NT2/D1 (cell line): Measurements from ENCODE around the gene HAAO.

ENCODE experiments used
- SUZ12 ChIP-seq: IDR thresholded peaks from 2 replicates; pipeline ENCODE4 v1.6.1; 2011; ENCODE audit not compliant: insufficient read length, insufficient read depth; ENCODE audit errors: extremely low read depth
- YY1 ChIP-seq: IDR thresholded peaks from 2 replicates; pipeline ENCODE4 v1.6.1; 2011; ENCODE audit not compliant: insufficient read length, insufficient read depth
- ZNF274 ChIP-seq: IDR thresholded peaks from 2 replicates; pipeline ENCODE4 v1.6.1; 2011; ENCODE audit warnings: mild to moderate bottlenecking, low read depth, low read length

DNA sequence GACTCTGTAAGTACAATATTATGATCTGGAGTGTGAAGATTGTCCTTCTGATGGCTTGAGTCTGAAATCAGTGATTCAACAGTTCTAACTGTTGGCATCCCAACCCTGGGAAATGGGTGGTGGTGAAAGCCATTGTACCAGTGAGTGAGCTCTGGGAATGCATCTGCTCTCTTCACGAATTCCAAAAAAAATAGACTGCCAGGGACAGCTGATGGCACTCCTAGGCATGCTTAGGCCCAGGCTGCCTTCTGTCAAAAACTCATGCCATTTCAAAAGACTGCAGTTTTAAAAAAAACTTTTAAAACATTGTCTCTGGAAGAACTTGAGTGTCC lies 48.8 kb downstream of the HAAO start:
- TF ChIP-seq SUZ12 (no peak), ZNF274 (no peak), YY1 (no peak)
